Femur (tissue), 1 donor: ENCODE measurements around the gene PNMA3.
"Not testable (repeated sequence)": the region's sequence is repeated elsewhere in the genome, so short reads cannot be mapped to it uniquely, and the experiment has no call there.

Experiments
- DNase-seq: peaks from one replicate; pipeline ENCODE4 v3.0.0-alpha.2; 2017

The PNMA3 gene, protein sequence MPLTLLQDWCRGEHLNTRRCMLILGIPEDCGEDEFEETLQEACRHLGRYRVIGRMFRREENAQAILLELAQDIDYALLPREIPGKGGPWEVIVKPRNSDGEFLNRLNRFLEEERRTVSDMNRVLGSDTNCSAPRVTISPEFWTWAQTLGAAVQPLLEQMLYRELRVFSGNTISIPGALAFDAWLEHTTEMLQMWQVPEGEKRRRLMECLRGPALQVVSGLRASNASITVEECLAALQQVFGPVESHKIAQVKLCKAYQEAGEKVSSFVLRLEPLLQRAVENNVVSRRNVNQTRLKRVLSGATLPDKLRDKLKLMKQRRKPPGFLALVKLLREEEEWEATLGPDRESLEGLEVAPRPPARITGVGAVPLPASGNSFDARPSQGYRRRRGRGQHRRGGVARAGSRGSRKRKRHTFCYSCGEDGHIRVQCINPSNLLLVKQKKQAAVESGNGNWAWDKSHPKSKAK

DNA sequence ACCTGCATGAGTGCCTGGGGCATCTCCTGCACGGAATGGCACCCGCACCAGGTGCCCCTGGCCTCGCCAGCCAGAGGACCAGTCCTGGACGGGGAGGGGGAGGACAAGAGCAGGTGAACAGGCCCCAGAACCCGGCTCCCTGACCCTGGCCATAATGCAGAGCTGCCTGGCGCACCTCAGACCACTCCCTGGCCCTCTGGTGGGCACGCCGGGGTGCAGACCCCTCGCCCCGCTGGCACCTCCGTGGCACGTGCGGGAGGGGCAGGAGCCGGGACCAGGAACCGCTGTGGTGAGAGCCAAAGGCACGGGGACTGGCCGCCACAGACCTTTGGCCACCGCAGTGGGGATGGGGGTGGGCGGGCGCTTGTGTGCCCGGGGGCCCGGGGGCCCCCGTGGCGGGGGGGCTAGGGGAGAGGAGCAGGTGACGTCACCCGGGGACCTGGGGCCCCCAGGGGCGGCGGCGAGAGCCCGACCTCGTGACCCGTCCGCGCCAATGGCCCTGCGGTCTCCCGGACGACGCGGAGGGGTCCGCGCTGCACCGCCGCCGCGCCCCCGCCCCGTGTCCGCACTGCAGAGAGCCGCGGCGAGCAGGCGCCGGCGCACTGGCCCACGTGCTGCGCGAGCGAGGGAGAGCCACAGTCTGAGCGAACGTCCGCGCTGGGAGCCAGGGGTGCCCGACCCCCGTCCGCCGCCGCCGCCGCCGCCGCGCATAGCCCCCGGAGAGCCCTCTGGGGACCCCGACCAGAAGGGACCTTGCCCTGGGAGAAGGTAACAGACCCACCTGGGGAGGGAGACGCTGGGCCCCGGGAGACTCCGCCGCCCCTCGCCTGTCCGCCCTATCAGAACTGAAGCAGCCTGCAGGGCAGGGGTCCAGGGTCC lies at the start of gene PNMA3:
PNMA3 (plus strand) TSS at position 600 of the 879 bp plus-strand sequence. CDS start 586 bp downstream, outside the sequence.
- DNase-seq: no peak

- DNase-seq: not testable (repeated sequence)
Observed at GRCh38 chrX:153017174-153017573, 39.1 kb upstream of the PNMA3 start.

DNA sequence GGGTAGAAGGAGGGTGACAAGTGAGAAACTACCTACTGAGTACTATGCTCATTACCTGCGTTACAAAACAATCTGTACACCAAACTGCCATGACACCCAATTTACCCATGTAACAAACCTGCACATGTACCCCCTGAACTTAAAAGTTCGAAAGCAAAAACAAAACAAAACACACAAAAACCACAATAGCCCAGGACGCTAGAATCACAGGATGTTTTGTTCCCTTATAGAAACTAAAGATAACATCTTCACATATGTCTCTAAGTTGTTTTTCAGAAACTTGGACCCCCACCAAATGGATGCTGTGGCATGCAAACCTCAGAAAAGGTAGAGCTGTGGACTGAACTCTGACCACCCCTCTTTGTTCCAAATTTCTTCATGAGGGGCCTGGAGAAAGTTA lies 37.1 kb upstream of the PNMA3 start:
- no peak for DNase-seq

DNA sequence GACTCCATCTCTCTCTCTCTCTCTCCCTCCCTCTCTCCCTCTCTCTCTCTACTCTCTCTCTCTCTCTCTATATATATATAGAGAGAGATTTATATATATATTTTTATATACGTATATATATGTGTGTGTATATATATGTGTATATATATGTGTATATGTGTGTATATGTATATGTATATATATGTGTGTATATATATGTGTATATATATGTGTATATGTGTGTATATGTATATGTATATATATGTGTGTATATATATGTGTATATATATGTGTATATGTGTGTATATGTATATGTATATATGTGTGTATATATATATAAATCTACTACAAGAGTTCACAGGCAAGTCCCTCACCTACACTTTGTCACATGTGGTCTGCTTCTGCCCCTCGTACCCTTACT lies 29.8 kb upstream of the PNMA3 start:
- DNase-seq: not testable (repeated sequence)

DNA sequence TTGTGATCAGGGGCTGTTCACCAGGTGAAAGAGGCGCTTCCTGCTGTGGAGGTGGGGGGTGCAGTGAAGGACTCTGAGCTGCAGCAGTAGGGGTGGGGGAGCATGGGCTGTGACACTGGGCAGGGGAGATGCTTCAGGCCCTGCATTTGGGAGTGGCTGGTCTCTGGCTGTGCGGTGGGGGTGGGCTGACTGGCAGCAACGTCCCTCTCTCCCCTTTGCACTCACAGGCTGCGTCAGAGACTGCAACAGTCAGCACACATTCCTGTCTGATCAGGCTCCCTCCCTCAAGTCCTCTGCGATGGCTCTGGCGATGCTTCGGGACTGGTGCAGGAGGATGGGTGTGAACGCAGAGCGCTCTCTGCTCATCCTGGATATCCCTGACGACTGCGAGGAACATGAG lies 27.8 kb upstream of the PNMA3 start:
- DNase-seq: not testable (repeated sequence)

GRCh38 chrX:153029162-153029561 lies 27.1 kb upstream of the PNMA3 start:
- no peak for DNase-seq

DNA sequence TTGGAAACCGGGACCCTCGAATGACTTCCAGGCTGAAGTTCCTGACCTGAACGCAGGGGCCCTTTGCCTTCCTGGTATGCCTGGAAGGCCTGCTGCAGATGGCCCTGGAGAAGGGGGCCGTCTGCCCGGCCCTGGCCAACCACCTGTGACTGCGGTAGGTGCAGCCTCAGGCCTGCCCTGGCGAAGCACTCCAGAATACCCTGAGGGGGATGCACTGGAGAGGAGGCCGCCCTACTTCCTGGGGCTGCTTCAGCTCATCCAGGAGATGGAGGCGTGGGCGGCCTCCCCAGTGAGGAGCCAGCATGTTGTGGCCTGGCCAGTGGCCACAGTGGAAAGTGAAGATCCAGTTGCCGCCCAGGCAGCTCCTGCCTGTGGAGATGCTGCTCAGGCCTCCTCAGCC lies 26.4 kb upstream of the PNMA3 start:
- DNase-seq: no peak

- no peak for DNase-seq
Observed at GRCh38 chrX:153030801-153031200, 25.5 kb upstream of the PNMA3 start.

GRCh38 chrX:153032397-153033118 lies 23.7 kb upstream of the PNMA3 start:
- peak; percentile 77 for DNase-seq

GRCh38 chrX:153049093-153049492 lies 7.2 kb upstream of the PNMA3 start:
- DNase-seq: no peak

DNA sequence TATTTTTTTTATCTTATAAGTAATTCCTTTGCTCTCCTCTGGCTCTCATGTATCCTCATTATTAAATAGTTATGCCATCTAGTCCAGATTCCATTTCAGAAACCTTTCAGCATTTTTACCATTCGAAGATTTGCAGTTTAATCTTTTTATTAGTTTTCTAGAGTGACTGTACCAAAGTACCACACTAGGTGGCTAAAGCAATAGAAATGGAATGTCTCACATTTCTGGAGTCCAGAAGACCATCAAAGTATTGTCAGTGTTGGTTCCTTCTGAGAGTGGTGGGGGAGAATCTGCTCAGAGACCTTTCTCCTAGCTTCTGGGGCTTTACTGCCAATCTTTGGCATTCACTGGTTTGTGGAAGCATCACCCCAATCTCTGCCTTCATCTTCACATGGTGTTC lies 3.7 kb upstream of the PNMA3 start:
- DNase-seq: no peak

GRCh38 chrX:153057281-153057680 lies 1.0 kb downstream of the PNMA3 start:
- no peak for DNase-seq

DNA sequence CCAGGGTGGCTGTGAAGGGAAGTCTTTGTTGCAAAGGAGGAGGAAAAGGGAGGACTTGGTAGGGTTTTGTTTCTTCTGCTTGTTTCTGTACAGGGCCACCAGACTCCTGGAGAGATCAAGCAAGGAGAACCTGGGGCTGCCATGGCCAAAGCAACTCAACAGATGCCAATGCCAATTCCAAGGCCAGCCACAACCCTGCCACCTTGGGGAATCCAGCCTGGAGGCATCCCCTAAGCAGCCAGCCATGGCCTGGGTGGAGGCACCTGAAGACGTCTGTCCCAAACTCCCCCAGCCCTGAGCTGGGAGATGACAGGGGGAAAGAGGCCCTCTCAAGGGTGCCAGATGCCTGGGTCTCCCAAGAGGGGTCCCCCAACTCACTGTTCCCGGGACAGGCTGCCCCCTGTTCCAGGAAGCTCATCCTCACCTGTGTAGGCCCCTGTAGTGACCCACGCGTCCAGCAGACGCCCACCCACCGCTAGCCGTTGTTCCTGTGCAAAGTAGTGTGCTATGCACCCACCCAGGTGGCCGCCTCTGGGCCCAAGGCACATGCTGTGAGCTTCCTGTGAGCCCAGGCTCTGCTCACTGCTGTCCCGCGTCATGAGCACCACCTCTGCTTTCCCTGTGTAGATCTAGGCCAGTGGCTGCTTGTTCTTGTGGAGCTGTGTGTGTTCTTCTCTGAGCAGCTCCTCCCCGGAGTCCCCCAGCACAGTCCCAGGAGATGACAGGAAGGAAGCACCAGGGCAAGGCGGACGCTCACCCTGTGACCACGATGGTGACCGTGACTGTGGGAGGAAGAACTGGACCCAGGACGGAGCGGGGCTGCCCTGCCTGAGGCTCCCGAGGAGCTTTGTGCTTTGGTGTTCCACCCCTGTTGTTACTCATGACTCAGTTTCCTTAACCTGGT lies 3.2 kb downstream of the PNMA3 start:
- DNase-seq: no peak

DNA sequence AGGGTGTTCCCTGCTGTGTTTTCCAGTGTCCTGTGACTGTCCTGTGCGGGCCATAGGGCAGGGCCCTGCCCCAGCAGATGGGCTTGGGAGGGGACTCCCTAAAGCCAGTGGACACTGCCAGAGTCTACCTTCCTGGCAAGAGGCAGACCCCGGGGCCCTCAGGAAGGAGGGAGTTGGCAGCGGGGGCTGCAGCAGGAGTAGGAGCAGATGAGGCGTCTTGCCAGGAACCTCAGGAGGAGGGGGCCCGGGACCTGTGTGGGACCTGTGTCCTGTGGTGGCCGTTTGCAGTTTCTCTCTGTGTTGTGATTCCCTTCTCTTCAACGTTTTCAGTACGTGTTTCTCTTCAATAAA lies 3.8 kb downstream of the PNMA3 start:
- DNase-seq: no peak

DNA sequence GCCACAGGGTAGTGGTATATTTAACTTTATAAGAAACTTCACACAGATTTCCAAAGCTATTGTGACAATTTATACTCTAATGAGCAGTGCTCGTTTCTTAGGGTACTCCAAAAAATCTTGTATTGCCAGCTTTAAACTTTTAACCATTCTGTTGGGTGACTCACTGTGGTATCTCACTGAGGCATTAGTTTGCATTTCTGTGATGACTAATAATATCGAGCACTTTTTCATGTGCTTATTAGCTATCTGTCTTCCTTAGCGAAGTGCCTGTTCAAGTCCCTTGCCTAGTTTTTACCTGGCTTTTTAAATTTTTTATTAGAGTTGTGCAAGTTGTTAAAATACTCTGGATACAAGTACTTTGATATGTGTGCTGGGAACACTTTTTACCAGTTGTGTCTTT lies 5.5 kb downstream of the PNMA3 start:
- DNase-seq: no peak

GRCh38 chrX:153063315-153063714 lies 7.0 kb downstream of the PNMA3 start:
- no peak for DNase-seq

DNA sequence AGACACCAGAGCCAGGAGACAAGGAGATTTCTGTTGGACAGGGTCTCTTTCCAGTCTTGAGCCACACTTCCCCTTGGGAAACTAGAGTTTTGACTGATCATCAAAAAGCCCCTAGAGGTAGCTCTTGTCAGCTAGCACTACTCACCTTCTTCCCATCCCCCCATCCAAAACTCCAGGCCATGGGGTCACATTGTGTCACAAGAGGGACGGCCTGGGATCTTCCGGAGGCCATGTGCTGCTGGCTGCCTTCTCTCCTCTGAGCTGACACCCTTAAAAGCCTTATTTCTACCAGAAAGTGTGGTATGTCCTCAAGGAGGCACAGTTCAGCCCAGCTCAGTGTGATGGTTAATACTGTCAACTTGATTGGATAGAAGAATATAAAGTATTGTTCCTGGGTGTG lies 7.8 kb downstream of the PNMA3 start:
- no peak for DNase-seq

GRCh38 chrX:153065389-153065788 lies 9.1 kb downstream of the PNMA3 start:
- DNase-seq: no peak

DNA sequence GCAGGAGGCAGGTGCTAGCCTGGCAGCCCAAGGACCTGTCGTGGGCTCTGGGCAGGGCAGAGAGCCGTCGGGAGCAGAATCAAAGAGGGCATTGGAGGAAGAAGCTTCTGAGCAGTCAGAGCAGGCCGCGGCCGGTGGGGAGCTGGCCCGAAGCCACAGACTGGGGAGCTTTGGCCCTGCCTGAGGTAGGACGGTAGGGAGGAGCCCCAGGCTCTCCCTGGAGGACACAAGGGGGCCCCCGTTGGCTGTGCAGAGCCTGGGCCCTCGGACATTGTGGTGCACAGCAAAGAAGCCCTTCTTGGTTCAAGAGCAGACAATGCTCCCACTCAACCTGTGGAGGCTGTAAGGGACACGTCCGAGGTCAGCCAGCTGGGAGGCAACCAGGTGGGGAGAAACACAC lies 10.1 kb downstream of the PNMA3 start:
- not testable (repeated sequence) for DNase-seq

- not testable (repeated sequence) for DNase-seq
Observed at GRCh38 chrX:153071909-153072583, 15.8 kb downstream of the PNMA3 start, which contains the start of gene PNMA6A. PNMA6A (plus strand) TSS chrX:153072454; CDS start chrX:153073063, 609 bp downstream.

DNA sequence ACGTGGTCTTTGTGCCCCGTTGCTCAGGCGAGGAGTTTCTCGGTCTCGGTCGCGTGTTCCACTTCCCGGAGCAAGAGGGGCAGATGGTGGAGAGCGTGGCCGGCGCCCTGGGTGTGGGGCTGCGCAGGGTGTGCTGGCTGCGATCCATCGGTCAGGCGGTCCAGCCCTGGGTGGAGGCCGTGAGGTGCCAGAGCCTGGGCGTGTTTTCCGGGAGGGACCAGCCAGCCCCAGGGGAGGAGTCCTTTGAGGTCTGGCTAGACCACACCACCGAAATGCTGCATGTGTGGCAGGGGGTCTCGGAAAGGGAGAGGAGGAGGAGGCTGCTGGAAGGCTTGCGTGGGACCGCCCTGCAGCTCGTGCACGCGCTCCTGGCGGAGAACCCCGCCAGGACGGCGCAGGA lies 17.1 kb downstream of the PNMA3 start:
- DNase-seq: not testable (repeated sequence)
